GM12891 (cell line): ENCODE data around the gene NUP50.

Experiments used
- PAX5 ChIP-seq: IDR thresholded peaks from 2 replicates; pipeline ENCODE4 v1.6.1; 2011; ENCODE audit warnings: low read length, moderate library complexity, mild to moderate bottlenecking; ENCODE audit not compliant: insufficient read depth, severe bottlenecking
- POLR2A ChIP-seq: IDR thresholded peaks from 2 replicates; pipeline ENCODE4 v1.6.1; 2011; ENCODE audit warnings: low read depth, low read length, control low read depth
- POLR2AphosphoS5 ChIP-seq: IDR thresholded peaks from 2 replicates; pipeline ENCODE4 v1.6.1; 2011; ENCODE audit warnings: low read depth, low read length, control low read depth
- POU2F2 ChIP-seq: IDR thresholded peaks from 2 replicates; pipeline ENCODE4 v1.6.1; 2011; ENCODE audit warnings: low read depth, mild to moderate bottlenecking, control low read depth, low read length, moderate library complexity
- SPI1 ChIP-seq: IDR thresholded peaks from 2 replicates; pipeline ENCODE4 v1.6.1; 2011; ENCODE audit warnings: low read depth, low read length, control low read depth
- TAF1 ChIP-seq: IDR thresholded peaks from 2 replicates; pipeline ENCODE4 v1.6.1; 2011; ENCODE audit warnings: low read depth, low read length, control low read depth

DNA sequence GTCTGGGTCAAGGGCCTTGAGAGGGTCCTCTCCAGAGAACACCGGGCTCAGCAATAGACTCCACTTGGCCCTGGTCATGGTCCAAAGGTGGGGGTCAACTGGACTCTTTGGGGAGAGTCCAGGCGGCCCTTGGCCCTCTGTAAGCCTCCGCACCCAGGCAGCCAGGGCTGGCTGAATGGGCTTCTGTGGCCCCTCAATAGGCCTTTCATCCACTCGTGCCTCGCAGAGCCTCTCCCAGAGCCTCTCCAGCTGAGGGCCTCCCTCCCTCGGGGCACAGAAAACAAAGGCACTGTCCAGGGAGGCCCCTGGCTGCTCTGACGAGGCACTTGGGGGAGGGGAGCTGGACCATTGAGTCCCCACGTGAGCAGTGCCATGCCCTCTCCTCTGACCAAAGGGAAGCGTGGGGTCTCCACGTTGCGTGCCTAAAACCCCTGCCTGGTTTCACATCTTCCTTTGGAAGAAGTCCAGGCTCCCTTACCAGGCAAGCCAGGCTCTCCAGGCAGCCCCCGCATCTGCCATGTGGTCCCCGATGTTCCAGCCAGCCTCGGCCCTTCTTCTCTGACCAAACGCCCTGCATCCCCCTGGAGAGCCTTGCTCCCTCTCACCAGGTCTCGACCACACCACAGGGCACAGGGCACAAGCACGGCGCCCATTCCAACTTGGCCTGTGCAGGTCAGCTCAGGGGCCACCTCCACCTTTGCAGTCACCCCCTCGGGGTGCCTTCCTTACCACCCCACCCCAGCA, 61.4 kb downstream of the NUP50 start:
- TF ChIP-seq POLR2AphosphoS5 (no peak), POLR2A (no peak), TAF1 (no peak), PAX5 (no peak), SPI1 (no peak), POU2F2 (no peak)
